H9 (cell line): Measurements from ENCODE around the gene MKNK2. TPM values are rescaled to one million over a fixed set of nuclear protein-coding genes. Genes with fewer than 3 reads are reported as not detected.

ENCODE experiments used
- DNase-seq: peaks from one replicate; pipeline ENCODE4 v3.0.0-alpha.2; 2017
- H2AFZ ChIP-seq: one replicate; pipeline ENCODE4 v1.6.1; 2013; ENCODE audit warnings: mild to moderate bottlenecking, low read length, control low read depth, moderate library complexity
- H2AK5ac ChIP-seq: 2 replicates; pipeline ENCODE4 v1.6.1; 2013; ENCODE audit warnings: low read length, control low read depth, mixed read lengths; ENCODE audit not compliant: insufficient read length
- H2BK120ac ChIP-seq: one replicate; pipeline ENCODE4 v1.6.1; 2013; ENCODE audit warnings: low read depth, mild to moderate bottlenecking, low read length, control low read depth, inconsistent platforms; ENCODE audit not compliant: poor library complexity, severe bottlenecking
- H2BK12ac ChIP-seq: 2 replicates; pipeline ENCODE4 v1.6.1; 2013; ENCODE audit warnings: low read length, control low read depth, mixed read lengths, low read depth; ENCODE audit not compliant: insufficient read length
- H2BK15ac ChIP-seq: 2 replicates; pipeline ENCODE4 v1.6.1; 2013; ENCODE audit warnings: low read depth, low read length, control low read depth
- H2BK20ac ChIP-seq: one replicate; pipeline ENCODE4 v1.6.1; 2013; ENCODE audit warnings: low read depth, mild to moderate bottlenecking, low read length, control low read depth, inconsistent platforms; ENCODE audit not compliant: poor library complexity, severe bottlenecking
- H2BK5ac ChIP-seq: 2 replicates; pipeline ENCODE4 v1.6.1; 2013; ENCODE audit warnings: low read length, control low read depth, mixed read lengths; ENCODE audit not compliant: insufficient read length
- H3K14ac ChIP-seq: 2 replicates; pipeline ENCODE4 v1.6.1; 2013; ENCODE audit warnings: low read length, control low read depth; ENCODE audit not compliant: insufficient read depth
- H3K18ac ChIP-seq: 2 replicates; pipeline ENCODE4 v1.6.1; 2013; ENCODE audit warnings: low read depth, mild to moderate bottlenecking, mixed read lengths, low read length, control low read depth; ENCODE audit not compliant: insufficient read length
- H3K23ac ChIP-seq: 2 replicates; pipeline ENCODE4 v1.6.1; 2013; ENCODE audit warnings: low read length, control low read depth, mixed read lengths, low read depth; ENCODE audit not compliant: insufficient read length
- H3K23me2 ChIP-seq: 2 replicates; pipeline ENCODE4 v1.6.1; 2013; ENCODE audit warnings: low read depth, mild to moderate bottlenecking, mixed read lengths, low read length, control low read depth; ENCODE audit not compliant: insufficient read length, poor library complexity, severe bottlenecking
- H3K27ac ChIP-seq: 2 replicates; pipeline ENCODE4 v1.5.1; 2013; ENCODE audit warnings: low read length, control low read depth, mixed read lengths, low read depth; ENCODE audit not compliant: insufficient read length
- H3K27me3 ChIP-seq: 2 replicates; pipeline ENCODE4 v1.6.1; 2013; ENCODE audit warnings: low read length, control low read depth, inconsistent platforms; ENCODE audit not compliant: insufficient read depth
- H3K4ac ChIP-seq: 2 replicates; pipeline ENCODE4 v1.6.1; 2013; ENCODE audit warnings: low read depth, mild to moderate bottlenecking, control low read depth, inconsistent platforms, low read length, moderate library complexity
- H3K4me1 ChIP-seq: 2 replicates; pipeline ENCODE4 v1.6.1; 2013; ENCODE audit warnings: low read length, control low read depth, inconsistent platforms; ENCODE audit not compliant: insufficient read depth
- H3K4me2 ChIP-seq: 2 replicates; pipeline ENCODE4 v1.6.1; 2013; ENCODE audit warnings: low read length, control low read depth, mixed read lengths; ENCODE audit not compliant: insufficient read length, insufficient read depth
- H3K56ac ChIP-seq: 2 replicates; pipeline ENCODE4 v1.6.1; 2013; ENCODE audit warnings: low read depth, mild to moderate bottlenecking, mixed read lengths, low read length, control low read depth; ENCODE audit not compliant: insufficient read length
- H3K79me1 ChIP-seq: 2 replicates; pipeline ENCODE4 v1.6.1; 2013; ENCODE audit warnings: low read depth, mild to moderate bottlenecking, moderate library complexity, low read length, control low read depth, inconsistent platforms; ENCODE audit not compliant: insufficient read depth, poor library complexity, severe bottlenecking
- H3K79me2 ChIP-seq: 2 replicates; pipeline ENCODE4 v1.6.1; 2013; ENCODE audit warnings: low read length, control low read depth, inconsistent platforms; ENCODE audit not compliant: insufficient read depth
- H3K9ac ChIP-seq: 2 replicates; pipeline ENCODE4 v1.6.1; 2013; ENCODE audit warnings: low read length, control low read depth, mixed read lengths; ENCODE audit not compliant: insufficient read length; ENCODE audit errors: extremely low read depth
- H3K9me3 ChIP-seq: one replicate; pipeline ENCODE4 v1.6.1; 2013; ENCODE audit warnings: low read depth, low read length, inconsistent platforms; ENCODE audit not compliant: control insufficient read depth
- H3T11ph ChIP-seq: one replicate; pipeline ENCODE4 v1.6.1; 2013; ENCODE audit warnings: mild to moderate bottlenecking, low read length, control low read depth, inconsistent platforms
- H4K20me1 ChIP-seq: one replicate; pipeline ENCODE4 v1.6.1; 2013; ENCODE audit not compliant: control insufficient read depth, insufficient read length, insufficient read depth
- H4K5ac ChIP-seq: 2 replicates; pipeline ENCODE4 v1.6.1; 2013; ENCODE audit warnings: low read depth, mild to moderate bottlenecking, mixed read lengths, low read length, control low read depth; ENCODE audit not compliant: insufficient read length
- H4K8ac ChIP-seq: replicated peaks from 2 replicates; pipeline ENCODE4 v1.6.1; 2013; ENCODE audit warnings: low read length, control low read depth, mixed read lengths, low read depth; ENCODE audit not compliant: insufficient read length
- H4K91ac ChIP-seq: 2 replicates; pipeline ENCODE4 v1.6.1; 2013; ENCODE audit warnings: low read depth, mild to moderate bottlenecking, moderate library complexity, mixed read lengths, low read length, control low read depth; ENCODE audit not compliant: insufficient read length
- H3K27ac Mint-ChIP-seq, 3 experiments: 2 replicates in 2 of 3; 3 replicates in 1 of 3; pipeline ENCODE4 v1.8.0; 2020 to 2021; ENCODE audit warnings: mixed read lengths in 3 of 3, mild to moderate bottlenecking in 1 of 3, moderate library complexity in 1 of 3
- H3K27me3 Mint-ChIP-seq: 2 replicates; pipeline ENCODE4 v1.8.0; 2021; ENCODE audit warnings: low read depth, mild to moderate bottlenecking, moderate library complexity, mixed read lengths
- H3K36me3 Mint-ChIP-seq, 3 experiments: 2 replicates in 2 of 3; 3 replicates in 1 of 3; pipeline ENCODE4 v1.8.0; 2020 to 2021; ENCODE audit warnings: low read depth in 3 of 3, mixed read lengths in 3 of 3; ENCODE audit not compliant: insufficient read depth in 1 of 3
- H3K4me1 Mint-ChIP-seq, 2 experiments: 2 replicates each; pipeline ENCODE4 v1.8.0; 2020; ENCODE audit warnings: mixed read lengths in 2 of 2
- H3K4me3 Mint-ChIP-seq, 2 experiments: 2 replicates in 1 of 2; 3 replicates in 1 of 2; pipeline ENCODE4 v1.8.0; 2020 to 2021; ENCODE audit warnings: mild to moderate bottlenecking in 2 of 2, mixed read lengths in 2 of 2, moderate library complexity in 1 of 2
- H3K9me3 Mint-ChIP-seq, 2 experiments: 2 replicates in 1 of 2; 3 replicates in 1 of 2; pipeline ENCODE4 v1.8.0; 2020; ENCODE audit warnings: mild to moderate bottlenecking in 2 of 2, mixed read lengths in 2 of 2, moderate library complexity in 1 of 2
- WGBS: extraction: QIAGEN DNeasy Blood & Tissue Kit; methylation state at CpG from one replicate; pipeline ENCODE4 v1.1.7; 2013; ENCODE audit warnings: missing lambda C conversion rate, low lambda C conversion rate, mixed read lengths; ENCODE audit not compliant: insufficient read length; ENCODE audit errors: extremely low coverage; 5-methylcytosine and 5-hydroxymethylcytosine counted together
- long read RNA-seq: library from polyadenylated mRNA; unstranded; transcript quantifications from one replicate; pipeline ENCODE4 v2.0.0, GENCODE V29; 2020
- total RNA-seq: library from RNA; stranded (reverse); gene quantifications from 2 replicates; pipeline ENCODE4 v1.2.1, GENCODE V29; 2021
- TF ChIP-seq, protein P1 (sequence below): fragments of 200-600 bp; sonication (generic); conservative IDR thresholded peaks from 3 replicates; pipeline ENCODE4 v1.8.0; 2021; ENCODE audit warnings: antibody characterized with exemption, mild to moderate bottlenecking

Gene MKNK2
- total RNA-seq, result 153 and 154 TPM in 2 replicates
- long read RNA-seq, partial matches to known transcripts, result 32 of 149 reads
- long read RNA-seq, other reads (novel, unspliced or antisense), result 113 of 149 reads

DNA sequence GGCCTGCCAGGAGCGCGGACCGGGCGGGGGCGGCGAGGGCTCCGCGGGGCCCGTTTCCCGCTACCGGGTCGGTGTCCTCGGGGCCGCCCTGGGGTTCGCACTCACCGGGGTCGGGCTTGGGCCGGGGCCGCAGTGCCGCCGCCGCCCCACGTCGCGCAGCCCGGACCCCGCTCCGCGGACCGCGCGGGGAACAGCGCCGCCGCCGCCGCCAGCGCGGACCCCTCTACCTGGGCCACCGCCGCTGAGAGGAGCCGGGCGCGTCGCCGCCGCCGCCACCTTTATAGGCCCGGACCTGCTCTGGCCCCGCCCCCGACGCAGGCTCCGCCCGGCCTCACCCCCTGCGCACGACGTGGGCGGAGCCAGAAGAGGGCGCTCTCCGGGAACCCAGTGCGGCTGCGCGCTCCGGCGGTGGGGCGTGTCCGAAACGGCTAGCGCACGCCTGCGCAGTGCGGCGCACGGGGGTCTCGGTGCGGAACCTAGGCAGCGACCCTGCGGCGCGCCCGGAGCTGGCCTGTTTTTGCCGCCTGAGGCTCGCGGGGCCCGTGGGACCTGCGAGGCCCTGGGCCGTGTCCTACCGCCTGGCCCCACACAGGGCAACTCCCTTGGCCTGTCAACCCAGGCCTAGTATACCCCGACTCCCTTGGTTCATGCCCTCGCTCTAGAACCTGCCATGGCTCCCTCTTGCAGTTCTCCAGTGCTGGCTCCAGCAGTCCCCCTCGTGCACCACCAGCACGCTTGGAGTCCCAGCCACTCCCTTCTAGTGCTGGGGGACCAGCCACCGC, at the start of gene MKNK2:
MKNK2 (minus strand) TSS at position 254 of the 782 bp plus-strand sequence. CDS start 393 bp downstream, outside the sequence.
- Histone ChIP-seq H3K4me1 (no peaks in the 10 kb centered on the region), H2BK12ac (no peak within 1 kb of the TSS), H4K8ac (no peak within 1 kb of the TSS), H3K4ac (no peak within 1 kb of the TSS), H3T11ph (no peak within 1 kb of the TSS), H3K27me3 (no peaks in the 10 kb centered on the region), H4K91ac (peak within 1 kb of the TSS; percentile 15), H3K9me3 (no peaks in the 10 kb centered on the region), H2AK5ac (no peak within 1 kb of the TSS), H3K9ac (peak within 1 kb of the TSS; percentile 17), H2BK5ac (no peak within 1 kb of the TSS), H3K79me1 (peaks cover 3% of the 10 kb centered on the region), H3K23me2 (peaks cover 9% of the 10 kb centered on the region), H4K5ac (no peak within 1 kb of the TSS), H3K4me2 (peak within 1 kb of the TSS; percentile 65), H2BK120ac (no peak within 1 kb of the TSS), H3K23ac (no peak within 1 kb of the TSS), H3K56ac (no peak within 1 kb of the TSS), H2BK20ac (no peak within 1 kb of the TSS), H4K20me1 (no peaks in the 10 kb centered on the region), H3K14ac (peak within 1 kb of the TSS; percentile 70), H2AFZ (no peak within 1 kb of the TSS), H3K18ac (peak within 1 kb of the TSS; percentile 9), H2BK15ac (no peak within 1 kb of the TSS), H3K27ac (no peak within 1 kb of the TSS), H3K79me2 (peaks cover 11% of the 10 kb centered on the region; the same call in 1 of the 2 replicates)
- Mint-ChIP-seq H3K9me3 (no peaks in the 10 kb centered on the region), H3K27me3 (no peaks in the 10 kb centered on the region), H3K4me1 (peaks cover 7 to 14% of the 10 kb centered on the region in 2 experiments; a peak in 3 of 4 replicates), H3K27ac (peak within 1 kb of the TSS in 1 of 3 experiments; percentile 91; a peak in 3 of 7 replicates), H3K36me3 (peaks cover 0 to under 1% (median 0%) of the 10 kb centered on the region in 3 experiments; a peak in 1 of 7 replicates), H3K4me3 (peak within 1 kb of the TSS; percentile 72 to 86)
- TF ChIP-seq, protein P1, sequence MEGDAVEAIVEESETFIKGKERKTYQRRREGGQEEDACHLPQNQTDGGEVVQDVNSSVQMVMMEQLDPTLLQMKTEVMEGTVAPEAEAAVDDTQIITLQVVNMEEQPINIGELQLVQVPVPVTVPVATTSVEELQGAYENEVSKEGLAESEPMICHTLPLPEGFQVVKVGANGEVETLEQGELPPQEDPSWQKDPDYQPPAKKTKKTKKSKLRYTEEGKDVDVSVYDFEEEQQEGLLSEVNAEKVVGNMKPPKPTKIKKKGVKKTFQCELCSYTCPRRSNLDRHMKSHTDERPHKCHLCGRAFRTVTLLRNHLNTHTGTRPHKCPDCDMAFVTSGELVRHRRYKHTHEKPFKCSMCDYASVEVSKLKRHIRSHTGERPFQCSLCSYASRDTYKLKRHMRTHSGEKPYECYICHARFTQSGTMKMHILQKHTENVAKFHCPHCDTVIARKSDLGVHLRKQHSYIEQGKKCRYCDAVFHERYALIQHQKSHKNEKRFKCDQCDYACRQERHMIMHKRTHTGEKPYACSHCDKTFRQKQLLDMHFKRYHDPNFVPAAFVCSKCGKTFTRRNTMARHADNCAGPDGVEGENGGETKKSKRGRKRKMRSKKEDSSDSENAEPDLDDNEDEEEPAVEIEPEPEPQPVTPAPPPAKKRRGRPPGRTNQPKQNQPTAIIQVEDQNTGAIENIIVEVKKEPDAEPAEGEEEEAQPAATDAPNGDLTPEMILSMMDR, result peak; percentile 66
- WGBS, result no CpG with 5 or more reads among the region's 93 CpGs
- DNase-seq, result peak; percentile 88
